Measurements from ENCODE around the gene PJA2. TPM values are rescaled to one million over a fixed set of nuclear protein-coding genes. Genes with fewer than 3 reads are reported as not detected.

PJA2 gene
- total RNA-seq, result 264 TPM

DNA sequence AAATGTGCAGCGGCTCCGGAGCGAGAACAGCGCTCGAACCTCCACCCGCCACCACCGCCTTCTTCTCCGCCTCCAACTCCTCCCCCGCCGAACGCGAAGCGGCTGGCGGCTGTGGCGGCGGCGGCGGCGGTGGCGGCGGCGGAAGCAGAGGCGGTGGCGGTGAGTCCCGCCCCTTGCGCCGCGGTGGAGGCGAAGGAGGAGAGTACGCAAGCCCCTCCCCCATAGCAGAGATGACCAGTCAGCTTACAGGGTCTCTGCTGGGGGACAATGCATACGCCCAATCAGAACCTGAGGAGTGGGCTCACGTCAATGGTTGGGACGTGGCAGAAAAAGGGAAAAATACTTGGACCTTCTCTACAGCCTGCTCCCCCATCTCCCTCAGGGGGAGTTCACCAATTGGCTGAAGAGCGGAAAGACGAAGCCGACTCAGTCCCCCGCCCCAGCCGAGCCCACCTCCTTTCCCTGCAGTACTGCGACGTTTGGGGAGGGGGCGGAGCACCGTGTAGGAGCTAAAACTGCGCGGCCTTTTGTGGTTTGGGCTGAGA is at the start of gene PJA2:
TSS of gene PJA2 (minus strand) at position 131 of the 545 bp plus-strand sequence. CDS start 26,541 bp downstream, outside the sequence.

Measured in parietal lobe (tissue), 1 donor.